HG03066 (cell line): ENCODE data around the gene CCDC127.
"Not testable (repeated sequence)": the region's sequence is repeated elsewhere in the genome, so short reads cannot be mapped to it uniquely, and the experiment has no call there.

Experiments used
- ATAC-seq: cut with Tn5 transposase; IDR thresholded peaks from one replicate; pipeline ENCODE4 v1.9.1; 2021; ENCODE audit warnings: low read depth; ENCODE audit not compliant: unreplicated experiment

CCDC127 gene

DNA sequence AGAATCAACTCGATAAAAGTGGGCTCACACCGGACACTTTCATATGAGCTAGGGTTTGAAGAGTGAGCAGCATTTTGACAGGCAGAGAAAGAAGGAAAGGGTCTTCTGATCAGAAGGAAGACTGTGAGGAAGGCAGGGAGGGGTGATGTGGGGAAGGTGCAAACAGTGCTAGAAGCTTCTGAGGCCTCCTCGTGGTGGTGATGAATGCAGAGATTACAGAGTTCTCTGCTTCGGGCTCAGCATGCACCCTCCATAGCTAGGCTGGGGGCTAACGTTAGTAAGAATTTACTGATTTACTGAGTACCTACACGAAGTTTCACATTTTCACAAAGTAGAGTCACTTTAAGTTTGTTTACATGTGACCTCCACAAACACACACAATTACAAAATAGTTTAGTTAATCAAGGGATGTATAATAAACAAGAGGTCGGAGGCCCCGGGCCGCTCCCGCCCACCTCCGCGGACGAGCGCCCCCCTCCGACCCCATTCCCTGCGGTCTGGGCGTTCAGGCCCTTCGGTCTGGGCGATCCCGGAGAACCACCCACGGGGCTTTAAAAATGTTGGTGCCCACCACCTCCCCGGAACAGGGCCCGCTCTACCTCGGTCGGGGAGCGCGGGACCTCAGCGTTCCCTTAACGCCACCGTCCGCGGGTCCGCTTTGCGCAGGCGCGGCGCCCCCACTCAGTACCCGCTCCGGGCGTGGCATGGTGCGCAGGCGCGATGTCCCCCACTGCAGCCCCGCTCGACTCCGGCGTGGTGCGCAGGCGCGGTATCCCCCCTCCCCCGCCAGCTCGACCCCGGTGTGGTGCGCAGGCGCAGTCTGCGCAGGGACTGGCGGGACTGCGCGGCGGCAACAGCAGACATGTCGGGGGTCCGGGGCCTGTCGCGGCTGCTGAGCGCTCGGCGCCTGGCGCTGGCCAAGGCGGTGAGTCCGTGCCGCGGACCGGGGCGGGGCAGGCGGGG, at the start of gene CCDC127, which contains the start of gene SDHA:
CCDC127 (minus strand) TSS at position 660 of the 963 bp plus-strand sequence. CDS start 1,304 bp downstream, outside the sequence.
SDHA (plus strand) TSS at position 827 of the 963 bp plus-strand sequence; CDS start at position 863, 36 bp downstream.
- ATAC-seq = peak; percentile 70

DNA sequence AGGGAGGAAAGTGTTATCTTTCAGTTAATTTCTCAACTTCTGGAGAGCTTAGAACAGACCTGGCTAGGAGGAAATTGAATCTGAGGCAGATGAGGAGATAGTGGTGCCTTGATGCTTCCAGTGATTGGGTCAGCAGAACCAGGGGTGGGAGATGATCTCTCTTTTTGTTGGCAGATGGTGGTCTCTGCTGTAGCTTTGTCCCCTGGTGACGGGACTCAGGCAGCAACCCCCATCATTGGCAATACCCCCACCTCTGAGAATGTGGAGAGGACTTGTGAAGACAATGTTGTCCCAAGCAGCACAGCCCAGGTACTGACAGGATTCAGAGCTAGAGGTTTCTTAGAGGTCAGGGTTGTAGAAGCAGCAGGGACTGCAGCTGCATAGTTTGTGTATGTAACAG, 49.8 kb upstream of the CCDC127 start:
- ATAC-seq = no peak

- not testable (repeated sequence) for ATAC-seq
Measured at GRCh38 chr5:266311-267026, 48.5 kb upstream of the CCDC127 start.

DNA sequence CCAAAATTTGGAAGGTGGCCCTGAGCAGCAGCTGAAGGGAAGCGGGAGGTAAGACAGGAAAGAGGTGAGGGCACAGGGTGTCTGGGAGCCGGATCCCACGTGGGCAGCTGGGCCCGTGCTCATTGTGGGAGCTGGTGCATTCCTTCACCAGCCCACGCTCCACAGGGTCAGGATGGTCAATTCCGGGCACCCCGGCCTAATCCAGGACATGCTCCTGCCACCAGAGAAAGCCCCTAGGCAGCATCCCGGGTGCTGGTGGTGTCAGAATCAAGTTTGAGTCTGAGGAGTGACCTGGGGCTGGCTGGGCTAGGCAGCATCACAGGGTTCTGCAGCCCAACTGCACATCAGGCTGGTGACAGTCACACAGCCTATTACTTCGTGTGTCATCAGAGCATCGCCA, 46.4 kb upstream of the CCDC127 start:
- ATAC-seq = no peak

DNA sequence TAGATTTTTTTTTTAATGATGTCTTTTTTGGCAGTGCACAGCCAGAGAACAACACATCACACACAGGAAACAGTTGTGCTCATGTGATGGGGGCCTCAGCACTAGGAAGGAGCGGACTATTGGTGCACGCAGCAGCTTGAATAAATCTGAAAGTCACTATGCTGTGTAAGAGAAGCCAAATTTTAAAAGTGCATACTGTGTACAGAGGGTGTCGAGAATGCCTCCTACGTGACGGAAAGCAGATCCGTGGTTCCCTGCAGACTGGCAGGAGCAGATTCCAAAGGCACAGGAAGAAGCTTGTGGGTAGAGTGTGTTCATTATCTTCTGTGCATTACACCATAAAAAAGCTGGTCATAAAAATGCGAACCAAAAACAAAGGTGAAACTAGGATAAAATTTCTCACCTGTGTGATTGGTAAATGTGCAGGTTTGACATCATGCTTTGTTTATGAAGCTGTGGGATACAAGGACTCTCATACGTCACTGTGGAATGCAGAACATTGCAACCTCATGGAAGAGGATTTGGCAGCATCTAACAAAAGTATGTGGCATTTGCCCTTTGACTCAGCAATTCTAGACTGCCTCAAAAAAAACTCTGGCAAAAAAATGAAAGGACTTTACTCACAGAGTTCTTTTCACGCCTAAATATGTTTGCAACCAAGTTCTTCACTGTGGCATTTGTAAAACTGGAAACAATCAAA, 45.5 kb upstream of the CCDC127 start:
- ATAC-seq = not testable (repeated sequence)

GRCh38 chr5:257148-257547, 39.2 kb upstream of the CCDC127 start:
- no peak for ATAC-seq

GRCh38 chr5:256347-256746, 38.4 kb upstream of the CCDC127 start:
- ATAC-seq = not testable (repeated sequence)

GRCh38 chr5:255116-255515, 37.2 kb upstream of the CCDC127 start:
- not testable (repeated sequence) for ATAC-seq

DNA sequence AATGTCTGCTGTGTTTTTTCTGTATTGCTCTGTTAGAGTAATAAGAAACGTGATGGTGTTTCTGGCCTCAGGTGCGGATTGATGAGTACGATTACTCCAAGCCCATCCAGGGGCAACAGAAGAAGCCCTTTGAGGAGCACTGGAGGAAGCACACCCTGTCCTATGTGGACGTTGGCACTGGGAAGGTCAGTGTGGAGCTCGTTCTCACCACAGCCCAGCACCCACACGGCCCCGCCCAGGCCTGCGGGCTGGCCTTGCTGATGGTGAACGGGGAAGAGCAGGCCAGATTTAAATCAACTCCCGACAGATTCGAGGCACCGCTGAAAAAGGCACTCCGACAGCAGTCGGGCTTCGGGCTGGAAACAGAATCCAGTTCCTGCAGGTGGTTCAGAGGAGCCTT, 36.4 kb upstream of the CCDC127 start:
- ATAC-seq = not testable (repeated sequence)

DNA sequence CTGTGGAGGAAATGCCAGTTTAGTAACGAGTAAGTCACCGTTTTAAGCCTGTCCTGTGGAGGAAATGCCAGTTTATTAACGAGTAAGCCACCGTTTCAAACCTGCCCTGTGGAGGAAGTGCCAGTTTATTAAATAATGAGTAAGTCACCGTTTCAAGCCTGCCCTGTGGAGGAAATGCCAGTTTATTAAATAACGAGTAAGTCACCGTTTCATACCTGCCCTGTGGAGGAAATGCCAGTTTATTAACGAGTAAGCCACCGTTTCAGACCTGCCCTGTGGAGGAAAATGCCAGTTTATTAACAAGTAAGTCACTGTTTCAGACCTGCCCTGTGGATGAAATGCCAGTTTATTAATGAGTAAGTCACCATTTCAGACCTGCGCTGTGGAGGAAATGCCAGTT, 34.6 kb upstream of the CCDC127 start:
- no peak for ATAC-seq

GRCh38 chr5:251975-252374, 34.0 kb upstream of the CCDC127 start:
- ATAC-seq = not testable (repeated sequence)

DNA sequence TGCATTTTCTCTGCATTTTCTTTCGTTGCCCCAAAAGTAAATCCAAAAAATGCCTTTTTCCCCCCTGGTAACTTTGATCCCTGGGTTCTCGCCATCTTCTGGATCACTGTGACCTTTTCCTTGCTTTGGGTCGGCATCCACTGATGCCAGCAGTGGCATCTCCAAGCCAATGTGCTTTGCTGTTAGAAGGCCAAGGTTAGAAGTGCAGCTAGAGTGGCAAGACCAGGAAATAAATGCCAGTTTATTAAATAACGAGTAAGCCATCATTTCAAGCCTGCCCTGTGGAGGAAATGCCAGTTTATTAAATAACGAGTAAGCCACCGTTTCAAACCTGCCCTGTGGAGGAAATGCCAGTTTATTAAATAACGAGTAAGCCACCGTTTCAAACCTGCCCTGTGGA, 33.6 kb upstream of the CCDC127 start:
- not testable (repeated sequence) for ATAC-seq

GRCh38 chr5:251016-251415, 33.1 kb upstream of the CCDC127 start:
- not testable (repeated sequence) for ATAC-seq

GRCh38 chr5:250396-250795, 32.4 kb upstream of the CCDC127 start:
- not testable (repeated sequence) for ATAC-seq

- ATAC-seq = not testable (repeated sequence)
Measured at GRCh38 chr5:245717-246116, 27.8 kb upstream of the CCDC127 start.

DNA sequence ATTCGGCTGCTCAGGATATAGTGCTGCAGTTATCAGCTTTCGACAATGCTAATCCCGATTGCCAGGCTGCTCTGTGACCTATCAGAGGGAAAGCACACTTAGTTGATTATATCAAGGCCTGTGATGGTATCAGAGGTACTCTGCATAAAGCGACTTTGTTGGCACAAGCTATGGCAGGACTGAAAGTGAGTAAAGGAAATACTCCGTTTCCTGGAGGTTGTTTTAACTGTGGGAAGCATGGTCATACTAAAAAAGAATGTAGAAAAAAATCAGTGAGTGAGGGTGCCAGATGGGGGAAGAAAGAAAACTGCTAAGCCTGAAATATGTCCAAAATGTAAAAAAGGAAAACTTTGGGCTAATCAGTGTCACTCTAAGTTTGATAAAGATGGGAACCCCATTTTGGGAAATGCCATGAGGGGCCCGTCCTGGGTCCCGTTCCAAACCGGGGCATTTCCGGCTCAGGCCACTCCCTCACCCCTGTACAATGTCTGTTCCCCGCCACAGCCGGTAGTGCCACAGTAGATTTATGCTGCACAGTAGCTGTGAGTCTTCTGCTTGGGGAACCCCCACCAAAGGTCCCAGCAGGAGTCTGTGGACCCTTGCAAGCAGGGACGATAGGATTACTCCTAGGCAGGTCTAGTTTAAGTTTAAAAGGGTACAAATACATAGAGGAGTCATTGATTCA, 25.9 kb upstream of the CCDC127 start:
- ATAC-seq = not testable (repeated sequence)

GRCh38 chr5:241045-241669, 23.2 kb upstream of the CCDC127 start:
- not testable (repeated sequence) for ATAC-seq

DNA sequence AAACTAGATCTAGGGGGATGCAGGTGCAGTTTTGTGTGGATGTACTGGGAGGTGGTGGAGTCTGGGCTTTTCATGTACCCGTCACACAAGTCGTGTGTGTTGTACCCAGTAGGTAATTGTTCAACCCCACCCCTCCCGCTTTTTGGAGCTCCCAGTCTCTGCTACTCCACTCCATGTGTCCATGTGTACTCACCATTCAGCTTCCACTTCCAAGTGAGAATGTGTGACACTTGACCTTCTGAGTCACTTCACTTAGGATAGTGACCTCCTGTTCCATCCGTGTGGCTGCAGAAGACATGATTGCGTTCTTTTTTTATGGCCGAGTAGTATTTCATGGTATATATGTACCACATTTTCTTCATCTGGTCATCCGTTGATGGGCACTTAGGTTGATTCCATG, 22.6 kb upstream of the CCDC127 start:
- not testable (repeated sequence) for ATAC-seq

GRCh38 chr5:237931-238330, 20.0 kb upstream of the CCDC127 start:
- not testable (repeated sequence) for ATAC-seq

DNA sequence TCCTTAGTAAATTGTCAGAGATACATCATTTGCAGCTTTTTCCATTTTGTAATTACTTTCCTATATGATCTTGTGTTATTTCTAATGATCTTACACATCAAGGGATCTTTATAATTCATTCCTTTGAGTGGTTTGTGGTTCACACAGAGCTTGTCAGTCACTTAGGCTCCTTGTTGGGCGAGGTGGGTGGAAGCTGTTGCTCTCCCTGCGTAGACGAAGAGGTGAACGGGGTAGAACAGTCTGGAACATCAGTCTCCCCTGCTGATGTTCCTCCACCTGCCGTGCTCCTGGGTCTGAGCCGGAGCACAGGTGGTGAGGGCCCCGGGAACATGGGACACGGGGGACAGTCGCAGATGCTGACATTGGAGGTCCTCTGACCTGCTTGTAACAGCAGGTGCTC, 17.6 kb upstream of the CCDC127 start:
- not testable (repeated sequence) for ATAC-seq
